ENCODE data around the gene PLEKHA4.
"Not testable (repeated sequence)": the region's sequence is repeated elsewhere in the genome, so short reads cannot be mapped to it uniquely, and the experiment has no call there.

- TF ChIP-seq CTCF (CRISPR knock-in tag; IDR thresholded peaks at IDR 0.05); HMG20B (CRISPR knock-in tag; conservative IDR thresholded peaks at IDR 0.05); CHD2 (IDR thresholded peaks at IDR 0.05; ENCODE audit: low read depth, low read length); POLR2A (IDR thresholded peaks at IDR 0.05; ENCODE audit: insufficient read depth in 1 of 2, low read depth in 2 of 2, low read length in 2 of 2); ATF4 (CRISPR knock-in tag; IDR thresholded peaks at IDR 0.05); SIN3A (IDR thresholded peaks at IDR 0.05; ENCODE audit: borderline replicate concordance, low read depth, low read length); ZNF512 (CRISPR knock-in tag; IDR thresholded peaks at IDR 0.05); ZBED4 (CRISPR knock-in tag; IDR thresholded peaks at IDR 0.05; ENCODE audit: borderline replicate concordance): not testable (repeated sequence)
Measured at GRCh38 chr19:48787331-48787730, 81.1 kb downstream of the PLEKHA4 start.
